Type B pancreatic cell (in vitro differentiated cells): Measurements from ENCODE around the gene SGIP1. TPM values are rescaled to one million over a fixed set of nuclear protein-coding genes. Genes with fewer than 3 reads are reported as not detected.

Source experiments
- DNase-seq: peaks from one replicate; pipeline ENCODE4 v3.0.0; 2021; ENCODE audit warnings: mixed read lengths; ENCODE audit not compliant: unreplicated experiment; ENCODE audit errors: extremely low spot score
- H3K27ac Mint-ChIP-seq: 2 replicates; pipeline ENCODE4 v1.8.0; 2021; ENCODE audit warnings: mild to moderate bottlenecking, mixed read lengths
- H3K27me3 Mint-ChIP-seq: 2 replicates; pipeline ENCODE4 v1.8.0; 2021; ENCODE audit warnings: mixed read lengths
- H3K36me3 Mint-ChIP-seq: 2 replicates; pipeline ENCODE4 v1.8.0; 2021; ENCODE audit warnings: mixed read lengths
- H3K4me1 Mint-ChIP-seq: one replicate; pipeline ENCODE4 v1.8.0; 2021; ENCODE audit warnings: mixed read lengths; ENCODE audit not compliant: unreplicated experiment
- H3K4me3 Mint-ChIP-seq: 2 replicates; pipeline ENCODE4 v1.8.0; 2021; ENCODE audit warnings: mild to moderate bottlenecking, mixed read lengths
- H3K9me3 Mint-ChIP-seq: 2 replicates; pipeline ENCODE4 v1.8.0; 2021; ENCODE audit warnings: mixed read lengths
- CTCF ChIP-seq: fragments of 200-600 bp; sonication (generic); conservative IDR thresholded peaks from 2 replicates; pipeline ENCODE4 v1.5.0; 2021; ENCODE audit warnings: antibody characterized with exemption, mild to moderate bottlenecking
- total RNA-seq: library from RNA; stranded (reverse); gene quantifications from 2 replicates; pipeline ENCODE4 v1.2.1, GENCODE V29; 2021; ENCODE audit warnings: low replicate concordance

The SGIP1 gene
- total RNA-seq, 1 donor from 2014 or later = 3.4 TPM

- Mint-ChIP-seq H3K36me3 (no peaks in the 10 kb centered on the region), H3K27ac (no peak overlapping the region), H3K27me3 (peaks cover 13% of the 10 kb centered on the region), H3K4me1 (peaks cover 5% of the 10 kb centered on the region), H3K4me3 (no peak overlapping the region), H3K9me3 (no peaks in the 10 kb centered on the region)
- TF ChIP-seq CTCF = no peak
- DNase-seq = no peak
These were observed 224.3 kb downstream of the SGIP1 start for GRCh38 chr1:66758241-66758755.

GRCh38 chr1:66760506-66760905, 226.6 kb downstream of the SGIP1 start:
- Mint-ChIP-seq H3K9me3 (no peaks in the 10 kb centered on the region), H3K4me1 (peaks cover 5% of the 10 kb centered on the region), H3K36me3 (no peaks in the 10 kb centered on the region), H3K27ac (no peak overlapping the region), H3K4me3 (no peak overlapping the region), H3K27me3 (peaks cover 6% of the 10 kb centered on the region)
- no peak for DNase-seq
- no peak for TF ChIP-seq CTCF

- no peak for TF ChIP-seq CTCF
- H3K4me3 Mint-ChIP-seq = no peak overlapping the region
- no peak overlapping the region for H3K27ac Mint-ChIP-seq
- H3K27me3 Mint-ChIP-seq = peaks cover 6% of the 10 kb centered on the region
- no peaks in the 10 kb centered on the region for H3K36me3 Mint-ChIP-seq
- H3K9me3 Mint-ChIP-seq = no peaks in the 10 kb centered on the region
- DNase-seq = no peak
- peaks cover 5% of the 10 kb centered on the region for H3K4me1 Mint-ChIP-seq
These were observed 227.3 kb downstream of the SGIP1 start for GRCh38 chr1:66761221-66761620.

GRCh38 chr1:66764994-66765578, 231.1 kb downstream of the SGIP1 start:
- Mint-ChIP-seq H3K27me3 (no peaks in the 10 kb centered on the region), H3K9me3 (no peaks in the 10 kb centered on the region), H3K27ac (no peak overlapping the region), H3K36me3 (no peaks in the 10 kb centered on the region), H3K4me1 (no peaks in the 10 kb centered on the region), H3K4me3 (no peak overlapping the region)
- peak; percentile 88 for TF ChIP-seq CTCF
- no peak for DNase-seq

GRCh38 chr1:66767626-66768025, 233.7 kb downstream of the SGIP1 start:
- Mint-ChIP-seq H3K9me3 (no peaks in the 10 kb centered on the region), H3K27me3 (no peaks in the 10 kb centered on the region), H3K4me1 (no peaks in the 10 kb centered on the region), H3K27ac (no peak overlapping the region), H3K36me3 (no peaks in the 10 kb centered on the region), H3K4me3 (no peak overlapping the region)
- no peak for DNase-seq
- no peak for TF ChIP-seq CTCF
